Measurements from ENCODE around the gene IL17RD. TPM values are rescaled to one million over a fixed set of nuclear protein-coding genes. Genes with fewer than 3 reads are reported as not detected.

IL17RD gene
- total and polyA plus RNA-seq, 7 experiments from 2014 or later = 0.03 to 0.05 TPM; not detected in 5

- H3K4me3 ChIP-seq (ENCODE audit: low read length) = no peak overlapping the region
- CTCF ChIA-PET = no interaction called here
- intact Hi-C loops (cut with micrococcal nuclease) = no loop called here
- no peak for ATAC-seq
- H3K4me1 Mint-ChIP-seq = peaks cover 0 to 4% (median 0%) of the 10 kb centered on the region in 7 donors
- H3K27ac ChIP-seq (ENCODE audit: low read depth, low read length) = no peak overlapping the region
- POLR2A ChIA-PET = no interaction called here
- H3K9me3 Mint-ChIP-seq = peaks cover 0 to 2% (median 0%) of the 10 kb centered on the region in 11 donors
- no peaks in the 10 kb centered on the region for H3K27me3 ChIP-seq (ENCODE audit: control insufficient read depth in 2 of 2, insufficient read depth in 2 of 2, low read length in 2 of 2)
- H3K36me3 ChIP-seq (ENCODE audit: control insufficient read depth in 2 of 3, insufficient read depth in 3 of 3, low read length in 3 of 3) = no peaks in the 10 kb centered on the region
- no peak overlapping the region for H3K4me3 Mint-ChIP-seq
- DNase-seq = no peak
- H3K36me3 Mint-ChIP-seq = no peaks in the 10 kb centered on the region
- H3K4me1 ChIP-seq (ENCODE audit: control insufficient read depth in 2 of 2, insufficient read depth in 2 of 2, low read length in 2 of 2) = no peaks in the 10 kb centered on the region
- H3K9me3 ChIP-seq (ENCODE audit: control insufficient read depth in 2 of 3, low read length in 3 of 3) = no peaks in the 10 kb centered on the region
- peaks cover 4 to 16% (median 9%) of the 10 kb centered on the region in 5 donors for H3K27me3 Mint-ChIP-seq
- H3K27ac Mint-ChIP-seq = no peak overlapping the region
These were observed 37.1 kb downstream of the IL17RD start for GRCh38 chr3:57127891-57128518.

- H3K36me3 ChIP-seq (ENCODE audit: control insufficient read depth in 2 of 3, insufficient read depth in 3 of 3, low read length in 3 of 3) = no peaks in the 10 kb centered on the region
- no peaks in the 10 kb centered on the region for H3K9me3 Mint-ChIP-seq
- no peak overlapping the region for H3K4me3 ChIP-seq (ENCODE audit: low read length)
- ChIA-PET POLR2A (no interaction called here), CTCF (no interaction called here)
- H3K27me3 Mint-ChIP-seq = peaks cover 4 to 18% (median 9%) of the 10 kb centered on the region in 5 donors
- H3K4me1 Mint-ChIP-seq = peaks cover 0 to 4% (median 0%) of the 10 kb centered on the region in 7 donors
- H3K4me1 ChIP-seq (ENCODE audit: control insufficient read depth in 2 of 2, insufficient read depth in 2 of 2, low read length in 2 of 2) = no peaks in the 10 kb centered on the region
- H3K27ac ChIP-seq (ENCODE audit: low read depth, low read length) = no peak overlapping the region
- no peaks in the 10 kb centered on the region for H3K36me3 Mint-ChIP-seq
- DNase-seq = no peak
- intact Hi-C loops (cut with micrococcal nuclease) = no loop called here
- H3K27ac Mint-ChIP-seq = no peak overlapping the region
- ATAC-seq = no peak
- H3K9me3 ChIP-seq (ENCODE audit: control insufficient read depth in 2 of 3, low read length in 3 of 3) = no peaks in the 10 kb centered on the region
- no peak overlapping the region for H3K4me3 Mint-ChIP-seq
- H3K27me3 ChIP-seq (ENCODE audit: control insufficient read depth in 2 of 2, insufficient read depth in 2 of 2, low read length in 2 of 2) = no peaks in the 10 kb centered on the region
These were observed 38.9 kb downstream of the IL17RD start for GRCh38 chr3:57126244-57126643.

- H3K27me3 Mint-ChIP-seq = peaks cover 0 to 20% (median 6%) of the 10 kb centered on the region in 5 donors
- no peak for DNase-seq
- Histone ChIP-seq H3K27me3 (ENCODE audit: control insufficient read depth in 2 of 2, insufficient read depth in 2 of 2, low read length in 2 of 2) (no peaks in the 10 kb centered on the region), H3K4me3 (ENCODE audit: low read length) (no peak overlapping the region), H3K4me1 (ENCODE audit: control insufficient read depth in 2 of 2, insufficient read depth in 2 of 2, low read length in 2 of 2) (no peaks in the 10 kb centered on the region), H3K36me3 (ENCODE audit: control insufficient read depth in 2 of 3, insufficient read depth in 3 of 3, low read length in 3 of 3) (no peaks in the 10 kb centered on the region), H3K9me3 (ENCODE audit: control insufficient read depth in 2 of 3, low read length in 3 of 3) (no peaks in the 10 kb centered on the region), H3K27ac (ENCODE audit: low read depth, low read length) (no peak overlapping the region)
- intact Hi-C loops (cut with micrococcal nuclease) = no loop called here
- H3K36me3 Mint-ChIP-seq = no peaks in the 10 kb centered on the region
- H3K4me3 Mint-ChIP-seq = no peak overlapping the region
- CTCF ChIA-PET = no interaction called here
- H3K27ac Mint-ChIP-seq = no peak overlapping the region
- no peaks in the 10 kb centered on the region for H3K9me3 Mint-ChIP-seq
- ATAC-seq = no peak
- no peaks in the 10 kb centered on the region for H3K4me1 Mint-ChIP-seq
- POLR2A ChIA-PET = no interaction called here
These were observed 44.5 kb downstream of the IL17RD start for GRCh38 chr3:57120451-57121174.

- Histone ChIP-seq H3K9me3 (ENCODE audit: control insufficient read depth in 2 of 3, low read length in 3 of 3) (no peaks in the 10 kb centered on the region), H3K27ac (ENCODE audit: low read depth, low read length) (no peak overlapping the region), H3K4me3 (ENCODE audit: low read length) (no peak overlapping the region), H3K27me3 (ENCODE audit: control insufficient read depth in 2 of 2, insufficient read depth in 2 of 2, low read length in 2 of 2) (no peaks in the 10 kb centered on the region), H3K4me1 (ENCODE audit: control insufficient read depth in 2 of 2, insufficient read depth in 2 of 2, low read length in 2 of 2) (no peaks in the 10 kb centered on the region), H3K36me3 (ENCODE audit: control insufficient read depth in 2 of 3, insufficient read depth in 3 of 3, low read length in 3 of 3) (no peaks in the 10 kb centered on the region)
- Mint-ChIP-seq H3K27me3 (peaks cover 0 to 25% (median 6%) of the 10 kb centered on the region in 5 donors), H3K36me3 (no peaks in the 10 kb centered on the region), H3K27ac (no peak overlapping the region), H3K4me3 (no peak overlapping the region), H3K9me3 (no peaks in the 10 kb centered on the region), H3K4me1 (no peaks in the 10 kb centered on the region)
- ATAC-seq = no peak
- intact Hi-C loops (cut with micrococcal nuclease) = no loop called here
- no peak for DNase-seq
- POLR2A ChIA-PET = no interaction called here
- CTCF ChIA-PET = no interaction called here
These were observed 45.1 kb downstream of the IL17RD start for GRCh38 chr3:57120040-57120439.

GRCh38 chr3:57118254-57118653 is 46.9 kb downstream of the IL17RD start:
- H3K36me3 ChIP-seq (ENCODE audit: control insufficient read depth in 2 of 3, insufficient read depth in 3 of 3, low read length in 3 of 3) = no peaks in the 10 kb centered on the region
- H3K27me3 ChIP-seq (ENCODE audit: control insufficient read depth in 2 of 2, insufficient read depth in 2 of 2, low read length in 2 of 2) = no peaks in the 10 kb centered on the region
- peaks cover 0 to 31% (median 2%) of the 10 kb centered on the region in 5 donors for H3K27me3 Mint-ChIP-seq
- H3K4me1 Mint-ChIP-seq = no peaks in the 10 kb centered on the region
- H3K4me3 ChIP-seq (ENCODE audit: low read length) = no peak overlapping the region
- no peaks in the 10 kb centered on the region for H3K4me1 ChIP-seq (ENCODE audit: control insufficient read depth in 2 of 2, insufficient read depth in 2 of 2, low read length in 2 of 2)
- H3K9me3 Mint-ChIP-seq = no peaks in the 10 kb centered on the region
- ATAC-seq (no peak), DNase-seq (no peak)
- no peaks in the 10 kb centered on the region for H3K36me3 Mint-ChIP-seq
- no peak overlapping the region for H3K4me3 Mint-ChIP-seq
- ChIA-PET POLR2A (no interaction called here), CTCF (no interaction called here)
- intact Hi-C loops (cut with micrococcal nuclease) = no loop called here
- H3K27ac ChIP-seq (ENCODE audit: low read depth, low read length) = no peak overlapping the region
- no peak overlapping the region for H3K27ac Mint-ChIP-seq
- no peaks in the 10 kb centered on the region for H3K9me3 ChIP-seq (ENCODE audit: control insufficient read depth in 2 of 3, low read length in 3 of 3)

- Histone ChIP-seq H3K27me3 (ENCODE audit: control insufficient read depth in 2 of 2, insufficient read depth in 2 of 2, low read length in 2 of 2) (no peaks in the 10 kb centered on the region), H3K9me3 (ENCODE audit: control insufficient read depth in 2 of 3, low read length in 3 of 3) (no peaks in the 10 kb centered on the region), H3K36me3 (ENCODE audit: control insufficient read depth in 2 of 3, insufficient read depth in 3 of 3, low read length in 3 of 3) (no peaks in the 10 kb centered on the region), H3K27ac (ENCODE audit: low read depth, low read length) (no peak overlapping the region), H3K4me1 (ENCODE audit: control insufficient read depth in 2 of 2, insufficient read depth in 2 of 2, low read length in 2 of 2) (no peaks in the 10 kb centered on the region), H3K4me3 (ENCODE audit: low read length) (no peak overlapping the region)
- intact Hi-C loops (cut with micrococcal nuclease) = no loop called here
- H3K9me3 Mint-ChIP-seq = no peaks in the 10 kb centered on the region
- ChIA-PET CTCF (no interaction called here), POLR2A (no interaction called here)
- H3K4me1 Mint-ChIP-seq = peaks cover 0 to 2% (median 0%) of the 10 kb centered on the region in 7 donors
- H3K4me3 Mint-ChIP-seq = no peak overlapping the region
- no peak for ATAC-seq
- H3K27ac Mint-ChIP-seq = no peak overlapping the region
- no peaks in the 10 kb centered on the region for H3K36me3 Mint-ChIP-seq
- DNase-seq = no peak
- peaks cover 0 to 27% (median 0%) of the 10 kb centered on the region in 5 donors for H3K27me3 Mint-ChIP-seq
These were observed 48.7 kb downstream of the IL17RD start for GRCh38 chr3:57116501-57116900.

GRCh38 chr3:57112206-57112605 is 52.9 kb downstream of the IL17RD start:
- Mint-ChIP-seq H3K27me3 (peaks cover 0 to 13% (median 0%) of the 10 kb centered on the region in 5 donors), H3K9me3 (peaks cover 0 to 1% (median 0%) of the 10 kb centered on the region in 11 donors), H3K4me1 (peaks cover 0 to 2% (median 0%) of the 10 kb centered on the region in 7 donors), H3K4me3 (no peak overlapping the region), H3K27ac (no peak overlapping the region), H3K36me3 (no peaks in the 10 kb centered on the region)
- ChIA-PET POLR2A (no interaction called here), CTCF (interaction anchor here (0.6 kb wide), 1 partner anchor 410 kb away, joined by 4 read pairs; no protein-coding TSS in a partner anchor)
- Histone ChIP-seq H3K27ac (ENCODE audit: low read depth, low read length) (no peak overlapping the region), H3K4me3 (ENCODE audit: low read length) (no peak overlapping the region), H3K4me1 (ENCODE audit: control insufficient read depth in 2 of 2, insufficient read depth in 2 of 2, low read length in 2 of 2) (no peaks in the 10 kb centered on the region), H3K9me3 (ENCODE audit: control insufficient read depth in 2 of 3, low read length in 3 of 3) (no peaks in the 10 kb centered on the region), H3K27me3 (ENCODE audit: control insufficient read depth in 2 of 2, insufficient read depth in 2 of 2, low read length in 2 of 2) (no peaks in the 10 kb centered on the region), H3K36me3 (ENCODE audit: control insufficient read depth in 2 of 3, insufficient read depth in 3 of 3, low read length in 3 of 3) (no peaks in the 10 kb centered on the region)
- ATAC-seq = no peak
- intact Hi-C loops (cut with micrococcal nuclease) = no loop called here
- DNase-seq = no peak
